ENCODE data around the gene SMIM44.

- TF ChIP-seq, protein P1, sequence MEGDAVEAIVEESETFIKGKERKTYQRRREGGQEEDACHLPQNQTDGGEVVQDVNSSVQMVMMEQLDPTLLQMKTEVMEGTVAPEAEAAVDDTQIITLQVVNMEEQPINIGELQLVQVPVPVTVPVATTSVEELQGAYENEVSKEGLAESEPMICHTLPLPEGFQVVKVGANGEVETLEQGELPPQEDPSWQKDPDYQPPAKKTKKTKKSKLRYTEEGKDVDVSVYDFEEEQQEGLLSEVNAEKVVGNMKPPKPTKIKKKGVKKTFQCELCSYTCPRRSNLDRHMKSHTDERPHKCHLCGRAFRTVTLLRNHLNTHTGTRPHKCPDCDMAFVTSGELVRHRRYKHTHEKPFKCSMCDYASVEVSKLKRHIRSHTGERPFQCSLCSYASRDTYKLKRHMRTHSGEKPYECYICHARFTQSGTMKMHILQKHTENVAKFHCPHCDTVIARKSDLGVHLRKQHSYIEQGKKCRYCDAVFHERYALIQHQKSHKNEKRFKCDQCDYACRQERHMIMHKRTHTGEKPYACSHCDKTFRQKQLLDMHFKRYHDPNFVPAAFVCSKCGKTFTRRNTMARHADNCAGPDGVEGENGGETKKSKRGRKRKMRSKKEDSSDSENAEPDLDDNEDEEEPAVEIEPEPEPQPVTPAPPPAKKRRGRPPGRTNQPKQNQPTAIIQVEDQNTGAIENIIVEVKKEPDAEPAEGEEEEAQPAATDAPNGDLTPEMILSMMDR (IDR thresholded peaks at IDR 0.05) = no peak
- no peak for TF ChIP-seq POLR2AphosphoS5 (IDR thresholded peaks at IDR 0.05)
- TF ChIP-seq POLR2A (IDR thresholded peaks at IDR 0.05) = no peak
These were observed 30.2 kb upstream of the SMIM44 start for GRCh38 chr19:3513229-3514140.
